Mesenchymal stem cell (in vitro differentiated cells and primary cell): Measurements from ENCODE around the gene ART5.
A peak's percentile ranks its signal among the peaks of the same experiment; 100 is the strongest.

Source experiments
- DNase-seq: peaks from one replicate; pipeline ENCODE4 v3.0.0-alpha.2; 2013
- H2AFZ ChIP-seq: one replicate; pipeline ENCODE4 v1.6.1; 2013; ENCODE audit warnings: low read depth, mild to moderate bottlenecking, control low read depth, inconsistent platforms, low read length, moderate library complexity
- H2AK5ac ChIP-seq: 2 replicates; pipeline ENCODE4 v1.6.1; 2013; ENCODE audit warnings: low read length, moderate library complexity, mild to moderate bottlenecking, inconsistent platforms; ENCODE audit not compliant: severe bottlenecking
- H2BK120ac ChIP-seq: one replicate; pipeline ENCODE4 v1.6.1; 2013; ENCODE audit warnings: low read depth, mild to moderate bottlenecking, inconsistent platforms, low read length, moderate library complexity
- H2BK12ac ChIP-seq, 2 experiments: one replicate each; pipeline ENCODE4 v1.6.1; 2013; ENCODE audit warnings: inconsistent platforms in 2 of 2, low read length in 2 of 2, mild to moderate bottlenecking in 2 of 2, moderate library complexity in 2 of 2, control low read depth in 1 of 2
- H2BK15ac ChIP-seq: one replicate; pipeline ENCODE4 v1.6.1; 2013; ENCODE audit warnings: mild to moderate bottlenecking, low read depth, inconsistent platforms; ENCODE audit not compliant: poor library complexity, severe bottlenecking
- H2BK5ac ChIP-seq: 2 replicates; pipeline ENCODE4 v1.6.1; 2013; ENCODE audit warnings: low read depth, mild to moderate bottlenecking, low read length, control low read depth, inconsistent platforms; ENCODE audit not compliant: poor library complexity, severe bottlenecking
- H3K14ac ChIP-seq, 2 experiments: one replicate each; pipeline ENCODE4 v1.6.1; 2013; ENCODE audit warnings: inconsistent platforms in 2 of 2, low read length in 2 of 2, control low read depth in 1 of 2, mild to moderate bottlenecking in 1 of 2, moderate library complexity in 1 of 2
- H3K18ac ChIP-seq, 2 experiments: one replicate each; pipeline ENCODE4 v1.6.1; 2013; ENCODE audit warnings: inconsistent platforms in 2 of 2, low read length in 2 of 2, control low read depth in 1 of 2, low read depth in 1 of 2, mild to moderate bottlenecking in 1 of 2
- H3K23ac ChIP-seq, 2 experiments: one replicate each; pipeline ENCODE4 v1.6.1; 2013; ENCODE audit warnings: inconsistent platforms in 2 of 2, low read length in 2 of 2, mild to moderate bottlenecking in 2 of 2, moderate library complexity in 2 of 2, control low read depth in 1 of 2
- H3K27ac ChIP-seq: 2 replicates; pipeline ENCODE4 v1.5.1; 2013; ENCODE audit warnings: mild to moderate bottlenecking, moderate library complexity, low read length, control low read depth, inconsistent platforms; ENCODE audit not compliant: poor library complexity, severe bottlenecking
- H3K27me3 ChIP-seq, 2 experiments: 2 replicates each; pipeline versions ENCODE4 v1.6.1 to v1.7.0; 2013; ENCODE audit warnings: low read length in 2 of 2, mild to moderate bottlenecking in 2 of 2, moderate library complexity in 2 of 2, control low read depth in 1 of 2, inconsistent platforms in 1 of 2; ENCODE audit not compliant: control insufficient read depth in 1 of 2, insufficient read depth in 1 of 2
- H3K36me3 ChIP-seq, 2 experiments: 2 replicates each; pipeline versions ENCODE4 v1.6.1 to v1.7.0; 2013; ENCODE audit warnings: low read length in 2 of 2, control low read depth in 1 of 2, inconsistent platforms in 1 of 2, low read depth in 1 of 2, mild to moderate bottlenecking in 1 of 2; ENCODE audit not compliant: insufficient read depth in 2 of 2, control insufficient read depth in 1 of 2
- H3K4ac ChIP-seq, 2 experiments: one replicate each; pipeline ENCODE4 v1.6.1; 2013; ENCODE audit warnings: inconsistent platforms in 2 of 2, low read length in 2 of 2, mild to moderate bottlenecking in 2 of 2, moderate library complexity in 2 of 2, control low read depth in 1 of 2, low read depth in 1 of 2
- H3K4me1 ChIP-seq: 2 replicates; pipeline ENCODE4 v1.6.1; 2013; ENCODE audit warnings: low read depth, low read length, control low read depth; ENCODE audit not compliant: control insufficient read depth, insufficient read depth
- H3K4me2 ChIP-seq: 2 replicates; pipeline ENCODE4 v1.6.1; 2013; ENCODE audit warnings: low read length, mild to moderate bottlenecking, inconsistent platforms; ENCODE audit not compliant: poor library complexity, severe bottlenecking
- H3K4me3 ChIP-seq, 2 experiments: 2 replicates each; pipeline versions ENCODE4 v1.5.1 to v1.7.0; 2013; ENCODE audit warnings: low read length in 2 of 2, mild to moderate bottlenecking in 2 of 2, control low read depth in 1 of 2, low read depth in 1 of 2; ENCODE audit not compliant: insufficient read depth in 1 of 2
- H3K79me1 ChIP-seq: replicated peaks from 2 replicates; pipeline ENCODE4 v1.6.1; 2013; ENCODE audit warnings: mild to moderate bottlenecking, control low read depth, low read length, inconsistent platforms; ENCODE audit not compliant: poor library complexity, severe bottlenecking
- H3K9ac ChIP-seq: 2 replicates; pipeline ENCODE4 v1.7.0; 2013; ENCODE audit warnings: mild to moderate bottlenecking, low read length, moderate library complexity
- H3K9me3 ChIP-seq: 2 replicates; pipeline ENCODE4 v1.7.0; 2013; ENCODE audit warnings: mild to moderate bottlenecking, low read length; ENCODE audit not compliant: control insufficient read depth
- H4K8ac ChIP-seq: one replicate; pipeline ENCODE4 v1.6.1; 2013; ENCODE audit warnings: inconsistent platforms, mild to moderate bottlenecking, low read length, moderate library complexity
- H4K91ac ChIP-seq: one replicate; pipeline ENCODE4 v1.6.1; 2013; ENCODE audit warnings: mild to moderate bottlenecking, low read length, inconsistent platforms
- WGBS: methylation state at CpG from one replicate; pipeline ENCODE4 v1.1.7; 2013; ENCODE audit warnings: mixed read lengths; 5-methylcytosine and 5-hydroxymethylcytosine counted together

ART5 gene

GRCh38 chr11:3642071-3642951 is 519 bp upstream of the ART5 start:
- Histone ChIP-seq H3K14ac (no peak overlapping the region), H3K23ac (no peak overlapping the region), H2AFZ (peak overlapping the region; percentile 6), H3K79me1 (no peaks in the 10 kb centered on the region), H2AK5ac (no peak overlapping the region), H3K4ac (no peak overlapping the region), H3K9me3 (no peaks in the 10 kb centered on the region), H3K4me2 (peak overlapping the region; percentile 92), H2BK120ac (no peak overlapping the region), H3K27me3 (peaks cover under 1 to 20% of the 10 kb centered on the region in 2 experiments), H2BK5ac (no peak overlapping the region), H2BK15ac (peak overlapping the region; percentile 2), H4K8ac (no peak overlapping the region), H3K9ac (peak overlapping the region; percentile 85), H3K4me1 (peaks cover 12% of the 10 kb centered on the region), H4K91ac (peak overlapping the region; percentile 25), H3K18ac (peak overlapping the region; percentile 5 to 28), H3K36me3 (no peaks in the 10 kb centered on the region), H3K4me3 (peak overlapping the region; percentile 57 to 82), H3K27ac (no peak overlapping the region), H2BK12ac (no peak overlapping the region)
- WGBS, result under 1% methylated on average over 46 of the region's 55 CpGs
- peak; percentile 85 for DNase-seq

- no peak for DNase-seq
- Histone ChIP-seq H3K23ac (no peak overlapping the region), H2BK12ac (no peak overlapping the region), H2BK5ac (no peak overlapping the region), H3K27ac (no peak overlapping the region), H3K27me3 (peaks cover 3 to 16% of the 10 kb centered on the region in 2 experiments), H3K4ac (no peak overlapping the region), H2BK120ac (no peak overlapping the region), H3K18ac (no peak overlapping the region), H3K4me3 (no peak overlapping the region), H3K9me3 (no peaks in the 10 kb centered on the region), H2AK5ac (no peak overlapping the region), H3K4me2 (no peak overlapping the region), H3K4me1 (peaks cover 12% of the 10 kb centered on the region), H3K9ac (no peak overlapping the region), H3K14ac (no peak overlapping the region), H4K8ac (no peak overlapping the region), H2AFZ (no peak overlapping the region), H3K79me1 (no peaks in the 10 kb centered on the region), H3K36me3 (no peaks in the 10 kb centered on the region), H4K91ac (no peak overlapping the region), H2BK15ac (no peak overlapping the region)
- 59% methylated on average over 7 of the region's 8 CpGs for WGBS
Observed at GRCh38 chr11:3641191-3641590, 601 bp downstream of the ART5 start.

- peaks cover 12% of the 10 kb centered on the region for H3K4me1 ChIP-seq
- no peak overlapping the region for H3K4me2 ChIP-seq
- H3K14ac ChIP-seq, result no peak overlapping the region
- H2BK12ac ChIP-seq, result no peak overlapping the region
- H3K4me3 ChIP-seq, result no peak overlapping the region
- no peak overlapping the region for H3K23ac ChIP-seq
- H3K9me3 ChIP-seq, result no peaks in the 10 kb centered on the region
- 99% methylated on average over 14 of the region's 14 CpGs for WGBS
- no peak for DNase-seq
- no peaks in the 10 kb centered on the region for H3K79me1 ChIP-seq
- no peak overlapping the region for H3K4ac ChIP-seq
- H2BK15ac ChIP-seq, result no peak overlapping the region
- H2AK5ac ChIP-seq, result no peak overlapping the region
- H2BK120ac ChIP-seq, result no peak overlapping the region
- H3K27ac ChIP-seq, result no peak overlapping the region
- no peak overlapping the region for H3K18ac ChIP-seq
- H2BK5ac ChIP-seq, result no peak overlapping the region
- no peak overlapping the region for H4K8ac ChIP-seq
- H3K9ac ChIP-seq, result no peak overlapping the region
- peaks cover 3 to 10% of the 10 kb centered on the region in 2 experiments for H3K27me3 ChIP-seq
- no peaks in the 10 kb centered on the region for H3K36me3 ChIP-seq
- H2AFZ ChIP-seq, result no peak overlapping the region
- H4K91ac ChIP-seq, result no peak overlapping the region
Observed at GRCh38 chr11:3639841-3640240, 2.0 kb downstream of the ART5 start.

GRCh38 chr11:3638513-3638912 is 3.3 kb downstream of the ART5 start:
- Histone ChIP-seq H3K23ac (no peak overlapping the region), H3K36me3 (no peaks in the 10 kb centered on the region), H2BK5ac (no peak overlapping the region), H3K27me3 (peaks cover 3 to 10% of the 10 kb centered on the region in 2 experiments), H2BK12ac (no peak overlapping the region), H4K8ac (no peak overlapping the region), H3K4ac (no peak overlapping the region), H3K27ac (no peak overlapping the region), H2AFZ (no peak overlapping the region), H3K4me2 (no peak overlapping the region), H3K79me1 (no peaks in the 10 kb centered on the region), H3K4me1 (peaks cover 12% of the 10 kb centered on the region), H3K4me3 (no peak overlapping the region), H4K91ac (no peak overlapping the region), H3K9ac (no peak overlapping the region), H3K18ac (no peak overlapping the region), H2BK120ac (no peak overlapping the region), H3K9me3 (no peaks in the 10 kb centered on the region), H3K14ac (no peak overlapping the region), H2BK15ac (no peak overlapping the region), H2AK5ac (no peak overlapping the region)
- WGBS, result 71% methylated on average over 5 of the region's 5 CpGs
- no peak for DNase-seq
